Activated CD4-positive, alpha-beta T cell treated with anti-CD3 and anti-CD28 coated beads for 4 hours (primary cell): ENCODE data around the gene OR10H2.
"Not testable (repeated sequence)": the region's sequence is repeated elsewhere in the genome, so short reads cannot be mapped to it uniquely, and the experiment has no call there.

Experiments used
- DNase-seq, 2 donors: peaks; one replicate each; pipeline ENCODE4 v3.0.0-alpha.2; 2020

The OR10H2 gene

GRCh38 chr19:15774159-15774558 lies 46.3 kb downstream of the OR10H2 start:
- DNase-seq = not testable (repeated sequence)

GRCh38 chr19:15775249-15775648 lies 47.4 kb downstream of the OR10H2 start:
- DNase-seq = no peak

- no peak for DNase-seq
Observed at GRCh38 chr19:15776264-15776663, 48.4 kb downstream of the OR10H2 start.

- DNase-seq = no peak
Observed at GRCh38 chr19:15776991-15777970, 49.5 kb downstream of the OR10H2 start.
